GM10266 (cell line): ENCODE data around the gene HADHB.
"Not testable (repeated sequence)": the region's sequence is repeated elsewhere in the genome, so short reads cannot be mapped to it uniquely, and the experiment has no call there.

Experiments used
- DNase-seq: peaks from one replicate; pipeline ENCODE4 v3.0.0; 2012; ENCODE audit errors: extremely low spot score
- TF ChIP-seq, protein P1 (sequence below): IDR thresholded peaks from 2 replicates; pipeline ENCODE4 v1.5.1; 2012; ENCODE audit warnings: mild to moderate bottlenecking, low read depth; ENCODE audit not compliant: control insufficient read depth, insufficient read depth; ENCODE audit errors: missing control alignments

HADHB gene

DNA sequence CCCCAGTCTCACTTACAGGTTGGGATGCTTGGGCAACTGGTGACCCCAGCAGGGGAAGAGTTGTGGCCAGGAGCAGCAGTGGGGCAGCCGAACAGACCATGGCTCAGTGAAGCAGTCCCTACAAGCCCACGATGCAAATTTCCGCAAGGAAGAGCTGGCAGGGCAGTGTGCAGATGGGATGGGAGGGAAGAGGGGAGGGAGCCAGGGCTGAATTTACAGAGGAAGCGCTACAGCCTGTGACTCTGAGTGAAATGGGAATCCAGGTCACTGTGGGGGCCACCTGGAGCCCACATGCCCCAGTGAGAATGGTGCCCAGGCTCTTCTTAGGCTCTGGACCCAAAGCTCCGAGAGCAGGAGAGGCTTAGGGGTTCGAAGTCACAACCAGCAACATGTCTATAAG is 74.2 kb downstream of the HADHB start:
- DNase-seq = no peak
- TF ChIP-seq, protein P1, sequence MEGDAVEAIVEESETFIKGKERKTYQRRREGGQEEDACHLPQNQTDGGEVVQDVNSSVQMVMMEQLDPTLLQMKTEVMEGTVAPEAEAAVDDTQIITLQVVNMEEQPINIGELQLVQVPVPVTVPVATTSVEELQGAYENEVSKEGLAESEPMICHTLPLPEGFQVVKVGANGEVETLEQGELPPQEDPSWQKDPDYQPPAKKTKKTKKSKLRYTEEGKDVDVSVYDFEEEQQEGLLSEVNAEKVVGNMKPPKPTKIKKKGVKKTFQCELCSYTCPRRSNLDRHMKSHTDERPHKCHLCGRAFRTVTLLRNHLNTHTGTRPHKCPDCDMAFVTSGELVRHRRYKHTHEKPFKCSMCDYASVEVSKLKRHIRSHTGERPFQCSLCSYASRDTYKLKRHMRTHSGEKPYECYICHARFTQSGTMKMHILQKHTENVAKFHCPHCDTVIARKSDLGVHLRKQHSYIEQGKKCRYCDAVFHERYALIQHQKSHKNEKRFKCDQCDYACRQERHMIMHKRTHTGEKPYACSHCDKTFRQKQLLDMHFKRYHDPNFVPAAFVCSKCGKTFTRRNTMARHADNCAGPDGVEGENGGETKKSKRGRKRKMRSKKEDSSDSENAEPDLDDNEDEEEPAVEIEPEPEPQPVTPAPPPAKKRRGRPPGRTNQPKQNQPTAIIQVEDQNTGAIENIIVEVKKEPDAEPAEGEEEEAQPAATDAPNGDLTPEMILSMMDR = no peak

DNA sequence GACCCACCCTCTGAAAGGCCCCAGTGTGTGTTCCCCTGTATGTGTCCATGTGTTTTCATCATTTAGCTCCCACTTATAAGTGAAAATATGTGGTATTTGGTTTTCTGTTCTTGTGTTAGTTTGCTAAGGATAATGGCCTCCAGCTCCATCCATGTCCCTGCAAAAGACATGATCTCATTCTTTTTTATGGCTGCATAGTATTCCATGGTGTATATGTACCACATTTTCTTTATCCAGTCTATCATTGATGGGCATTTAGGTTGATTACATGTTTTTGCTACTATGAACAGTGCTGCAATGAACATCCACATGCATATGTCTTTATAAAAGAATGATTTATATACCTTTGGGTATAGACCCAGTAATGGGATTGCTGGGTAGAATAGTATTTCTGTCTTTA is 79.7 kb downstream of the HADHB start:
- not testable (repeated sequence) for DNase-seq

DNA sequence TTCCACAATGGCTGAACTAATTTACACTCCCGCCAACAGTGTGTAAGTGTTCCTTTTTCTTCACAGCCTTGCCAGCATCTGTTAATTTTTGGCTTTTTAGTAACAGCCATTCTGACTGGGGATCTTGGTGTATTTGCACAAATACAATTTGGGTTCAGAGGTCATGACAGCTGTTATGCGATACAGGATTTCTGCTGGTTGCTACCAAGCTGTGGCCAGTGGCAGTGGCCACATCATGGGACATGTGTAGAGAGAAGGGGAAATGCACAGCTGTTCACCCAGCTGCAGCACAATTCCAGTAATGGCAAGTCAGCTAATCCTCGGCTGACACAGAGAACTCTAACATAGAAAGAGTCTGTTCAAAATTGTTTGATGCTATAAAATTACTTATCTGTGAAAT is 80.2 kb downstream of the HADHB start:
- TF ChIP-seq, protein P1 = no peak

DNA sequence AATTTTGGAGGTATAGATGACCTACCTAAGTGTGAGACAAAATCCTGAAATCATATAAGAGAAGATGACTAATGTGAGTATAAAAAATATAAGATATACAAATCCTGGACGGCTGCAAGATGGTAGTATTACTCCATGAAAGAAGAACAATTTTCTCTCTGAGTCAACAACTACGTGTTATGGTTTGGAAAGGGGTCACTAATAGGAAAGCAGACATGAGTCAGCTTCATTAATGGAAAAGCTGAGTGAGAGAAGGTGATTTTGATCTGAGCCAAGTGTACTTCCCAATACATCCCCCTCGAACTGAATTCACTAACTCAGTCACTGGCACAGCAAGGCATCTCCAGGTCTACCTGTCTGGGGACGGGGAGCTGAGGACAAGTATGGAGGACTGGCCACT is 81.1 kb downstream of the HADHB start:
- TF ChIP-seq, protein P1 = no peak
- DNase-seq = no peak

More for the DNA sequence above, 80.2 kb downstream of the HADHB start:
- no peak for DNase-seq

DNA sequence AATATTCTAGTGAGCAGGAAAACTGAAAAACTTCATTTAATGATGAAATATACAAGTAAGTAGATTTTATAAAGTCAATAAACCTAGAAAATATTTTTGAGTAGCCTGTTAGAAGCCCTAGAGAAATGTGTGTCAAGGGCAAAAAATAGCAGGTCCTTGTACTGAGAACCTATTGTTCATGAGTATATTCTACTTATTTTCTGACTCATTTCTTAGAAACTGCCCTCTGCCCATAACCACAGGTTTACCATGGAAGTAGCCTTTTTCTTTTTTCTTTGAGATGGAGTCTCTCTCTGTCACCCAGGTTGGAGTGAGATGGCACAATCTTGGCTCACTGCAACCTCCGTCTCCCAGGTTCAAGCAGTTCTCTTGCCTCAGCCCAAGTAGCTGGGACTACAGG is 81.8 kb downstream of the HADHB start:
- TF ChIP-seq, protein P1 = no peak
- DNase-seq = no peak

- TF ChIP-seq, protein P1 = no peak
- no peak for DNase-seq
Observed at GRCh38 chr2:26327291-26328272, 82.8 kb downstream of the HADHB start.

- not testable (repeated sequence) for DNase-seq
Observed at GRCh38 chr2:26329083-26329482, 84.3 kb downstream of the HADHB start.

- DNase-seq = peak; percentile 74
- TF ChIP-seq, protein P1 = peak; percentile 91
Observed at GRCh38 chr2:26330114-26330549, 85.4 kb downstream of the HADHB start.
